Cardiac muscle cell (in vitro differentiated cells and primary cell): ENCODE measurements around the gene NUMB. TPM values are rescaled to one million over a fixed set of nuclear protein-coding genes. Genes with fewer than 3 reads are reported as not detected.

Source experiments
- DNase-seq, 2 donors: peaks; one replicate each; pipeline versions ENCODE4 v3.0.0 to v3.0.0-alpha.2; 2010 to 2017; ENCODE audit warnings: low read depth in 1 of 2, low spot score in 1 of 2
- H3K27ac ChIP-seq: fragments of 200-600 bp; sonication (generic); 2 replicates; pipeline ENCODE4 v1.5.1; 2016
- H3K27me3 ChIP-seq: fragments of 200-600 bp; sonication (generic); 2 replicates; pipeline ENCODE4 v1.6.0; 2016; ENCODE audit warnings: control low read depth
- H3K36me3 ChIP-seq: fragments of 200-600 bp; sonication (generic); 2 replicates; pipeline ENCODE4 v1.5.1; 2016; ENCODE audit warnings: control low read depth
- H3K4me1 ChIP-seq: fragments of 200-600 bp; sonication (generic); 2 replicates; pipeline ENCODE4 v1.8.1; 2017; ENCODE audit warnings: low read depth, mild to moderate bottlenecking, mixed run types
- H3K4me3 ChIP-seq: fragments of 200-600 bp; sonication (generic); 2 replicates; pipeline ENCODE4 v1.5.1; 2016; ENCODE audit warnings: mild to moderate bottlenecking
- H3K9me3 ChIP-seq: fragments of 200-600 bp; sonication (generic); 2 replicates; pipeline ENCODE4 v1.5.1; 2017; ENCODE audit warnings: low read depth, mild to moderate bottlenecking, control low read depth
- polyA plus RNA-seq: library from polyadenylated mRNA; unstranded; fragments of >200 nt; fragmentation: Nextera tagmentation; extraction: Ambion mirVana; gene quantifications from 2 replicates; pipeline ENCODE4 v1.2.1, GENCODE V29; 2016
- total RNA-seq: library from RNA; depleted of rRNA; stranded (reverse); fragments of >200 nt; gene quantifications from 2 replicates; pipeline ENCODE4 v1.2.3, GENCODE V29; 2016
- TF ChIP-seq, protein P1 (sequence below): IDR thresholded peaks from 2 replicates; pipeline ENCODE4 v1.5.1; 2012; ENCODE audit warnings: low read depth, mild to moderate bottlenecking, low read length

Gene NUMB
- total and polyA plus RNA-seq, 2 experiments from 2014 or later = 35.6 to 68.5 TPM

DNA sequence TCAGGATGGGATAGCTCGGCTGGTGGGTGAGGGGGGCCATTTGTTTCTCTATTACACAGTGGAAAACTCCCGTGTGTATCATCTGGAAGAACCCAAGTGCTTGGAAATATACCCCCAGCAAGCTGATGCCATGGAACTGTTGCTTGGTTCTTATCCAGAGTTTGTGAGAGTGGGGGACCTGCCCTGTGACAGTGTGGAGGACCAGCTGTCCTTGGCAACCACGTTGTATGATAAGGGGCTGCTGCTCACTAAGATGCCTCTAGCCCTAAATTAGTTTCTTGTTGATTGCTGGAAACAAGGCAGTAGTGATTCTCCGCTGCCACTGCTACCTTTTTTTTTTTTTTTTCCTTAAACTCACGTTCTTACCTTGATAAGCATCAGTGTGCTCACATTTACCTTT is 34.3 kb upstream of the NUMB start:
- H3K36me3 ChIP-seq = no peaks in the 10 kb centered on the region
- H3K9me3 ChIP-seq = no peaks in the 10 kb centered on the region
- H3K4me3 ChIP-seq = no peak overlapping the region
- peaks cover 17% of the 10 kb centered on the region for H3K4me1 ChIP-seq
- TF ChIP-seq, protein P1, sequence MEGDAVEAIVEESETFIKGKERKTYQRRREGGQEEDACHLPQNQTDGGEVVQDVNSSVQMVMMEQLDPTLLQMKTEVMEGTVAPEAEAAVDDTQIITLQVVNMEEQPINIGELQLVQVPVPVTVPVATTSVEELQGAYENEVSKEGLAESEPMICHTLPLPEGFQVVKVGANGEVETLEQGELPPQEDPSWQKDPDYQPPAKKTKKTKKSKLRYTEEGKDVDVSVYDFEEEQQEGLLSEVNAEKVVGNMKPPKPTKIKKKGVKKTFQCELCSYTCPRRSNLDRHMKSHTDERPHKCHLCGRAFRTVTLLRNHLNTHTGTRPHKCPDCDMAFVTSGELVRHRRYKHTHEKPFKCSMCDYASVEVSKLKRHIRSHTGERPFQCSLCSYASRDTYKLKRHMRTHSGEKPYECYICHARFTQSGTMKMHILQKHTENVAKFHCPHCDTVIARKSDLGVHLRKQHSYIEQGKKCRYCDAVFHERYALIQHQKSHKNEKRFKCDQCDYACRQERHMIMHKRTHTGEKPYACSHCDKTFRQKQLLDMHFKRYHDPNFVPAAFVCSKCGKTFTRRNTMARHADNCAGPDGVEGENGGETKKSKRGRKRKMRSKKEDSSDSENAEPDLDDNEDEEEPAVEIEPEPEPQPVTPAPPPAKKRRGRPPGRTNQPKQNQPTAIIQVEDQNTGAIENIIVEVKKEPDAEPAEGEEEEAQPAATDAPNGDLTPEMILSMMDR = no peak
- no peak overlapping the region for H3K27ac ChIP-seq
- H3K27me3 ChIP-seq = no peaks in the 10 kb centered on the region
- DNase-seq = no peak

DNA sequence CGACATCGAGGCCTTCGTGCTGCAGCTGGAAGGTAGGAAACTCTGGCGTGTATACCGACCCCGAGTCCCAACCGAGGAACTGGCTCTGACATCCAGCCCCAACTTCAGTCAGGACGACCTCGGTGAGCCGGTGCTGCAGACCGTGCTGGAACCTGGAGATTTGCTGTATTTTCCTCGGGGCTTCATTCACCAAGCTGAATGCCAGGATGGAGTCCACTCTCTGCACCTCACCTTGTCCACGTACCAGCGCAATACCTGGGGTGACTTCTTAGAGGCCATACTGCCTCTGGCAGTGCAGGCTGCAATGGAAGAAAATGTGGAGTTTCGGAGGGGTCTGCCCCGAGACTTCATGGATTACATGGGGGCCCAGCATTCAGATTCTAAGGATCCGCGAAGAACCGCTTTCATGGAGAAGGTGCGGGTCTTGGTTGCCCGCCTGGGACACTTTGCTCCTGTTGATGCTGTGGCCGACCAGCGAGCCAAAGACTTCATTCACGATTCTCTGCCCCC is 33.8 kb upstream of the NUMB start:
- no peaks in the 10 kb centered on the region for H3K36me3 ChIP-seq
- H3K27ac ChIP-seq = no peak overlapping the region
- no peaks in the 10 kb centered on the region for H3K27me3 ChIP-seq
- peak overlapping the region; percentile 68 for H3K4me3 ChIP-seq
- TF ChIP-seq, protein P1 = no peak
- no peak for DNase-seq
- H3K9me3 ChIP-seq = no peaks in the 10 kb centered on the region
- peaks cover 17% of the 10 kb centered on the region for H3K4me1 ChIP-seq

DNA sequence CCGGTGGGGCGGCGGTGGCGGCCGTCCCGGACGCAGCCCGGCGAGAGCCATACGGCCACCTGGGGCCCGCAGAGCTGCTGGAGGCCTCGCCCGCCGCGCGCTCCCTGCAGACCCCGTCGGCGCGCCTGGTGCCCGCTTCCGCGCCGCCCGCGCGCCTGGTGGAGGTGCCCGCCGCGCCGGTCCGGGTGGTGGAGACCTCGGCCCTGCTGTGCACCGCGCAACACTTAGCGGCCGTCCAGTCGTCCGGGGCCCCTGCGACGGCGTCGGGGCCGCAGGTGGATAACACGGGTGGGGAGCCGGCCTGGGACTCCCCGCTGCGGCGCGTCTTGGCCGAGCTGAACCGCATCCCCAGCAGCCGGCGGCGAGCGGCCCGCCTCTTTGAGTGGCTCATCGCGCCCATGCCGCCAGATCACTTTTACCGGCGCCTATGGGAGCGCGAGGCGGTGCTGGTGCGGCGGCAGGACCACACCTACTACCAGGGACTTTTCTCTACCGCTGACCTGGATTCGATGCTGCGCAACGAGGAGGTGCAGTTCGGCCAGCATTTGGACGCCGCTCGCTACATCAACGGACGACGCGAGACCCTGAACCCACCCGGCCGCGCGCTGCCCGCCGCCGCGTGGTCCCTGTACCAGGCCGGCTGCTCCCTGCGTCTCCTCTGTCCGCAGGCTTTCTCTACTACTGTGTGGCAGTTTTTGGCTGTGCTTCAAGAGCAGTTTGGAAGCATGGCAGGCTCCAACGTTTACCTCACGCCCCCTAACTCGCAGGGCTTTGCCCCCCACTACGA is 33.1 kb upstream of the NUMB start:
- Histone ChIP-seq H3K4me1 (peaks cover 17% of the 10 kb centered on the region), H3K9me3 (no peaks in the 10 kb centered on the region), H3K27me3 (no peaks in the 10 kb centered on the region), H3K4me3 (peak overlapping the region; percentile 68), H3K36me3 (no peaks in the 10 kb centered on the region), H3K27ac (peak overlapping the region; percentile 59)
- DNase-seq = peak; percentile 72 to 75
- TF ChIP-seq, protein P1 = no peak

DNA sequence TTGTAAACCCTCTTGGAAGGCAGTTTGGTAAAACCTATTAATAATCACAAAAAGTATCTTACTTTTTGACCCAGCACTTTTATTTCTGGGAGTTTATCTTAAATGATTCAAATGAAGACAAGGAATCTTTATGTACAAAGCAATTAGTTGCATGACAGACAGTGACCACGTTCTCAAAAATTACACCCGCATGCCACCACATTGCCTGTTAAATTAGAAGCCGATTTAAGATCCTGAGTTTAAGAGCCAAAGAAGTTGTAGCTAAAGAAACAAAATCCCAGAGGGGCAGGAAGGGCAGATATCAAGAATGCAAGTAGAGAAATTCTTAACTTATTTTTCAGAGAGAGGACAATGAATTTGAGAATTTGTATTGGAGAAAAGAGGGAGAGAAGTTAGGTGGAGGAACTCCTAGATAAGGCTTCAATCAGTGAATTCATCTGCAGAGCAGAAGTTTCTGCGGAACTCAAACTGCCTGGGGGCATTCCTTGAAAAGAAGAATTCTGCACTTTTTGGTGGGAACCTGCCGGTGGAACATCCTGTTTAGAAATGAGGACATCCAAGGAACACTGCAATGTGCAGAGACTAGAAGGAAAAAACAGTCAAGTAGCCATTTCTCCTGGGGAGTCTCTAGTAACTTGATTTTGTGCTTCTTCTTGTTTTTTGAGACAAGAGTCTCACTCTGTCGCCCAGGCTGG is 31.3 kb upstream of the NUMB start:
- no peaks in the 10 kb centered on the region for H3K36me3 ChIP-seq
- H3K27me3 ChIP-seq = no peaks in the 10 kb centered on the region
- H3K4me3 ChIP-seq = no peak overlapping the region
- peaks cover 17% of the 10 kb centered on the region for H3K4me1 ChIP-seq
- H3K9me3 ChIP-seq = no peaks in the 10 kb centered on the region
- peak overlapping the region; percentile 13 for H3K27ac ChIP-seq
- TF ChIP-seq, protein P1 = no peak
- no peak for DNase-seq

DNA sequence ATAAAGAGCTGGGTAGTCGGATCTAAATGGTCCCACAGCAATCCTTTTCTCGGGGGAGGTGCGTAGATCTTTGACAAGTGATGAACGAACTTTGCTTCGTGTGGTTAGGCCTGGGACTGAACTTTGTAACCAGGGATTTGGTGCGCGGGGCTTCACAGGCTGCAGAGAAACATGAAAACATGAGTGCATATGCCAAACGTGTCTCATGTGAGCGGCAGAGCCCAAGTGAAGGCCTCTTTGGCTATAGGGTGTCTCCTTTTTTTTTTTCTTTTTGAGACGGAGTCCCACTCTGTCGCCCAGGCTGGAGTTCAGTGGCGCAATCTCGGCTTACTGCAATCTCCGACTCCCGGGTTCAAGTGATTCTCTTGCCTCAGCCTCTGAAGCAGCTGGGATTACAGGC is 20.3 kb upstream of the NUMB start:
- no peak overlapping the region for H3K4me3 ChIP-seq
- TF ChIP-seq, protein P1 = no peak
- no peaks in the 10 kb centered on the region for H3K36me3 ChIP-seq
- no peak overlapping the region for H3K27ac ChIP-seq
- no peaks in the 10 kb centered on the region for H3K27me3 ChIP-seq
- H3K9me3 ChIP-seq = no peaks in the 10 kb centered on the region
- no peaks in the 10 kb centered on the region for H3K4me1 ChIP-seq
- DNase-seq = no peak
